NB4 (cell line): Measurements from ENCODE around the gene ZNF681.

Source experiments
- MYC ChIP-seq: IDR thresholded peaks from 2 replicates; pipeline ENCODE4 v1.6.1; 2011; ENCODE audit warnings: low read depth, low read length
- POLR2A ChIP-seq: IDR thresholded peaks from 2 replicates; pipeline ENCODE4 v1.6.1; 2011; ENCODE audit warnings: mild to moderate bottlenecking; ENCODE audit not compliant: insufficient read length; ENCODE audit errors: extremely low read depth
- TF ChIP-seq, protein P1 (sequence below): IDR thresholded peaks from one replicate; pipeline ENCODE4 v1.5.1; 2012; ENCODE audit warnings: low read depth, low read length
- TF ChIP-seq, protein P2 (sequence below): IDR thresholded peaks from 2 replicates; pipeline ENCODE4 v1.6.1; 2011; ENCODE audit warnings: low read depth, low read length

DNA sequence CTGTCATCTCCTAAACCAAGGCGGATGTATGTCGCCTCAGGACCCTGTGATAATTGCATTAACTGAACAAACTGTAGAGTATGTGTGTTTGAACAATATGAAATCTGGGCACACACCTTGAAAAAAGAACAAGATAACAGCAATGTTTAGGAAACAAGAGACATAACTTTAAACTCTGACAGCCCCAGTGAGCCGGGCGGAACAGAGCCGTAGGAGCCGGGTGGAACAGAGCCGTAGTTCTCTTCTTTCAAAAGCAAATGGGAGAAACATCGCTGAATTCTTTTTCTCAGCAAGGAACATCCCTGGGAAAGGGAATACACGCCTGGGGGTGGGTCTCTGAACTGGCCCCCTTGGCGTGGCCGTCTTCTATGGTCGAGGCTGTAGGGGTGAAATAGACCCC, 39.9 kb downstream of the ZNF681 start:
- no peak for TF ChIP-seq POLR2A
- TF ChIP-seq, protein P1, sequence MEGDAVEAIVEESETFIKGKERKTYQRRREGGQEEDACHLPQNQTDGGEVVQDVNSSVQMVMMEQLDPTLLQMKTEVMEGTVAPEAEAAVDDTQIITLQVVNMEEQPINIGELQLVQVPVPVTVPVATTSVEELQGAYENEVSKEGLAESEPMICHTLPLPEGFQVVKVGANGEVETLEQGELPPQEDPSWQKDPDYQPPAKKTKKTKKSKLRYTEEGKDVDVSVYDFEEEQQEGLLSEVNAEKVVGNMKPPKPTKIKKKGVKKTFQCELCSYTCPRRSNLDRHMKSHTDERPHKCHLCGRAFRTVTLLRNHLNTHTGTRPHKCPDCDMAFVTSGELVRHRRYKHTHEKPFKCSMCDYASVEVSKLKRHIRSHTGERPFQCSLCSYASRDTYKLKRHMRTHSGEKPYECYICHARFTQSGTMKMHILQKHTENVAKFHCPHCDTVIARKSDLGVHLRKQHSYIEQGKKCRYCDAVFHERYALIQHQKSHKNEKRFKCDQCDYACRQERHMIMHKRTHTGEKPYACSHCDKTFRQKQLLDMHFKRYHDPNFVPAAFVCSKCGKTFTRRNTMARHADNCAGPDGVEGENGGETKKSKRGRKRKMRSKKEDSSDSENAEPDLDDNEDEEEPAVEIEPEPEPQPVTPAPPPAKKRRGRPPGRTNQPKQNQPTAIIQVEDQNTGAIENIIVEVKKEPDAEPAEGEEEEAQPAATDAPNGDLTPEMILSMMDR: no peak
- TF ChIP-seq MYC: no peak
- TF ChIP-seq, protein P2, sequence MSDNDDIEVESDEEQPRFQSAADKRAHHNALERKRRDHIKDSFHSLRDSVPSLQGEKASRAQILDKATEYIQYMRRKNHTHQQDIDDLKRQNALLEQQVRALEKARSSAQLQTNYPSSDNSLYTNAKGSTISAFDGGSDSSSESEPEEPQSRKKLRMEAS: no peak
